Nephron (organoid): ENCODE results near the gene PLXNA4.

Experiments
- H3K27ac Mint-ChIP-seq, 3 experiments: 2 replicates each; pipeline ENCODE4 v1.8.0; 2020; ENCODE audit warnings: mixed read lengths in 3 of 3, mild to moderate bottlenecking in 2 of 3, moderate library complexity in 1 of 3
- H3K27me3 Mint-ChIP-seq: 2 replicates; pipeline ENCODE4 v1.8.0; 2021; ENCODE audit warnings: low read depth, mild to moderate bottlenecking, moderate library complexity, mixed read lengths
- H3K36me3 Mint-ChIP-seq: 2 replicates; pipeline ENCODE4 v1.8.0; 2020; ENCODE audit warnings: low read depth, mixed read lengths
- H3K4me1 Mint-ChIP-seq: 2 replicates; pipeline ENCODE4 v1.8.0; 2020; ENCODE audit warnings: mixed read lengths
- H3K4me3 Mint-ChIP-seq, 3 experiments: 2 replicates each; pipeline ENCODE4 v1.8.0; 2020; ENCODE audit warnings: mild to moderate bottlenecking in 3 of 3, mixed read lengths in 3 of 3, moderate library complexity in 2 of 3
- H3K9me3 Mint-ChIP-seq: 2 replicates; pipeline ENCODE4 v1.8.0; 2020; ENCODE audit warnings: mixed read lengths
- CTCF ChIP-seq, 3 experiments: fragments of 200-600 bp; sonication (generic); IDR thresholded peaks; one replicate each; pipeline ENCODE4 v1.5.0; 2021; ENCODE audit warnings: antibody characterized with exemption in 3 of 3; ENCODE audit not compliant: unreplicated experiment in 3 of 3

The PLXNA4 gene

GRCh38 chr7:132489776-132490237 is 86.5 kb downstream of the PLXNA4 start:
- Mint-ChIP-seq H3K36me3 (peaks cover 6% of the 10 kb centered on the region), H3K27ac (peak overlapping the region in 2 of 3 experiments; percentile 76 to 80), H3K4me3 (no peak overlapping the region), H3K9me3 (no peaks in the 10 kb centered on the region), H3K4me1 (peaks cover 49% of the 10 kb centered on the region), H3K27me3 (peaks cover 38% of the 10 kb centered on the region)
- no peak for TF ChIP-seq CTCF (IDR thresholded peaks at IDR 0.05; ENCODE audit: unreplicated experiment in 3 of 3)

- Mint-ChIP-seq H3K27me3 (peaks cover 45% of the 10 kb centered on the region), H3K4me1 (peaks cover 49% of the 10 kb centered on the region), H3K4me3 (no peak overlapping the region), H3K27ac (no peak overlapping the region), H3K36me3 (peaks cover 6% of the 10 kb centered on the region), H3K9me3 (no peaks in the 10 kb centered on the region)
- TF ChIP-seq CTCF (IDR thresholded peaks at IDR 0.05; ENCODE audit: unreplicated experiment in 3 of 3), result no peak
Observed at GRCh38 chr7:132488634-132489302, 87.5 kb downstream of the PLXNA4 start.

- peaks cover 42% of the 10 kb centered on the region for H3K27me3 Mint-ChIP-seq
- H3K9me3 Mint-ChIP-seq, result no peaks in the 10 kb centered on the region
- TF ChIP-seq CTCF (IDR thresholded peaks at IDR 0.05; ENCODE audit: unreplicated experiment in 3 of 3), result no peak
- peaks cover 6% of the 10 kb centered on the region for H3K36me3 Mint-ChIP-seq
- H3K27ac Mint-ChIP-seq, result peak overlapping the region in 2 of 3 experiments; percentile 15 to 28
- peaks cover 49% of the 10 kb centered on the region for H3K4me1 Mint-ChIP-seq
- no peak overlapping the region for H3K4me3 Mint-ChIP-seq
Observed at GRCh38 chr7:132486274-132486610, 90.0 kb downstream of the PLXNA4 start.

- Mint-ChIP-seq H3K4me3 (no peak overlapping the region), H3K27me3 (peaks cover 42% of the 10 kb centered on the region), H3K36me3 (peaks cover 6% of the 10 kb centered on the region), H3K4me1 (peaks cover 49% of the 10 kb centered on the region), H3K27ac (peak overlapping the region in 2 of 3 experiments; percentile 15 to 29), H3K9me3 (no peaks in the 10 kb centered on the region)
- TF ChIP-seq CTCF (IDR thresholded peaks at IDR 0.05; ENCODE audit: unreplicated experiment in 3 of 3), result no peak
Observed at GRCh38 chr7:132485600-132486273, 90.5 kb downstream of the PLXNA4 start.

GRCh38 chr7:132485136-132485535 is 91.1 kb downstream of the PLXNA4 start:
- TF ChIP-seq CTCF (IDR thresholded peaks at IDR 0.05; ENCODE audit: unreplicated experiment in 3 of 3), result no peak
- H3K27ac Mint-ChIP-seq, result peak overlapping the region in 2 of 3 experiments; percentile 15 to 29
- peaks cover 41% of the 10 kb centered on the region for H3K27me3 Mint-ChIP-seq
- peak overlapping the region in 1 of 3 experiments; percentile 2 for H3K4me3 Mint-ChIP-seq
- peaks cover 6% of the 10 kb centered on the region for H3K36me3 Mint-ChIP-seq
- H3K9me3 Mint-ChIP-seq, result no peaks in the 10 kb centered on the region
- peaks cover 49% of the 10 kb centered on the region for H3K4me1 Mint-ChIP-seq
